Measurements from ENCODE around the gene BID.
"Not testable (repeated sequence)": the region's sequence is repeated elsewhere in the genome, so short reads cannot be mapped to it uniquely, and the experiment has no call there.

The BID gene

DNA sequence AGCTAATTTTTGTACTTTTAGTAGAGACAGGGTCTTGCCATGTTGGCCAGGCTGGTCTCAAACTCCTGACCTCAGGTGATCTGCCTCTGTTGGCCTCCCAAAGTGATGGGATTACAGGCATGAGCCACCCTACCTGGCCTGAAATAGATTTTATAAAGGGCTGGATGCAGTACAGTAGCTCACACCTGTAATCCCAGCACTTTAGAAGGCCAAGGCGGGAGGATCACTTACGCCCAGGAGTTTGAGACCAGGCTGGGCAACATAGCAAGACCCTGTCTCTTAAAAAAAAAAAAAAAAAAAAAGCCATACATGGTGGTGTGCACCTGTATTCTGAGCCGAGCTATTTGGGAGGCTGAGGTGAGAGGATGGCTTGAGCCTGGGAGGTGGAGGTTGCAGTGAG is 76.0 kb downstream of the BID start:
- not testable (repeated sequence) for DNase-seq

DNA sequence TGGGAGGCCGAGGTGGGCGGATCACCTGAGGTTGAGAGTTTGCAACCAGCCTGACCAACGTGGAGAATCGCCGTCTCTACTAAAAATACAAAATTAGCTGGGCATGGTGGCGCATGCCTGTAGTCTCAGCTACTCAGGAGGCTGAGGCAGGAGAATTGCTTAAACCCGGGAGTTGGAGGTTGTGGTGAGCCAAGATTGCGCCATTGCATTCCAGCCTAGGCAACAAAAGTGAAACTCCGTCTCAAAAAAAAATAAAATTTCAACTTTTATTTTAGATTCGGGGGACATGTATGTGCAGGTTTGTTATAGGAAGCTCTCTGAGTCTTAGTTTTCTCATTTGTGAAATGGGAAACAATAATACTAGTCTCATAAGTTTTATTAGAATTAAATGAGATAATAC is 77.1 kb downstream of the BID start:
- not testable (repeated sequence) for DNase-seq

DNA sequence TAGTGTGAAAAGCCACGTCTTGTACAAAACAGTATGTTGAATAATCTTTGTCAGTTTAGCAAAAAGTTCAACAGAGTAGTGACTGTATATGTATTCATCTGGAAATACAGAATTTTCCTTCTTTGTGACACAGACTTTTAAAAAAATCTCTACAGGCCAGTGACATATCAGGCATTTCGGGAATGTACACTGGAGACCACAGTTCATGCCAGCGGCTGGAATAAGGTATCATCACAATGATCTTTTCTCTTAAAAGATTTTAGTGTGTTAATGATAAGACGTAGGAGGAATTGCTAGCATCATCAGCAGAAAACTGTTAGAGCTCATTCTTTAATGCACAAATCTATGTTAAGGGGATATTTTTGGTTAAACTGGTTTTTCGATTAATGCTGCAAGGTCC is 78.3 kb downstream of the BID start:
- DNase-seq: no peak

DNA sequence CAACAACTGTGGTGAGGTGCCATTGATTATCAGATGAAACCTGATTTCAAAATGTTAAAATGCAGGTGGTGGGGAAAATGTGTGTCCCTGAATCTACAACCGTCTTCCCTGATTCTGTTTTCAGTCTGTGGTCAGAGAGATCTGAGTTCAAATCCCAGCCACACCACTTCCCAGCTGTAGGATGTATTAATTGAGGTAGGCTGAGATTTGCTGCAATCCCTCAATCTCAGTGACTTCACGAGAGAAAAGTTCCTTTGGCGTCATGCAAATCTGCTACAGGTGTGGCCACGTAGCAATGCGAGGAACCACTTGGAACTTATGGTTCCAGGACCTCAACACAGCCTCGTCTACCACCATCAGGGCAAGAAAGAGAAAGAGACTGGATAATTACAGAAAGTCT is 79.5 kb downstream of the BID start:
- no peak for DNase-seq

DNA sequence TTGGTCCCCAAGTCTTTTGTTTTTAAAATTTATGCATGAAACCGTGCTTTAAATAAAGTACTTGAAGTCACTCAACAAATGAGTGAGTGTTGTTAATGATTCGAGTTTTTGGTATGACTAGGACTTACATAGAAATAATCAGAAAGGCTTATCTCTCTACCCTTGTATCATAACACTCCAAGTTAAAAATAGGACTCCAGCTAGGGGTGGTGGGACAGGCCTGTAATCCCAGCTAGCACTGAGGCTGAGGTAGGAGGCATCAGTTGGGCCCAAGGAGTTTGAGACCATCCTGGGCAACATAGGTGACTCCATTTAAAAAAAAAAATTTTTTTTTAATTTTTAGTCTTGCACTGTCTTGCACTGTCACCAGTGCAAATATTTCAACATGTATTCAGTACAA is 80.1 kb downstream of the BID start:
- no peak for DNase-seq

DNA sequence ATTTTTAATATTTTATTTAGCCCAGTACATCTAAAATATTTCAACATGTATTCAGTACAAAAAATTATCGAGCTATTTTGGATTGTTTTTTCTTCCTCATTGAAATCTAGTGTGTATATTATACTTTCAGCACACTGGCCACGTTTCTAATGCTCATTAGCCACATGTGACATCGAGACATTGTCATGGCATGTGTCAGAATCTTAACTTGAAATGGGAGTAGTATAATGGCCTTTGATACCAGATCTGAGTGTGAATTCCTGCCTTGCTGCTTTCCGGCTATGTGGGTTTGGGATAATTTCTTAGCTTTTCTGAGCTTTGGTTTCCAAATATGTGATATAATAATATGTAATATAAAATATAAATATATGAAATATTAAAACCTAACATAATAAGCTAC is 81.4 kb downstream of the BID start:
- DNase-seq: no peak

DNA sequence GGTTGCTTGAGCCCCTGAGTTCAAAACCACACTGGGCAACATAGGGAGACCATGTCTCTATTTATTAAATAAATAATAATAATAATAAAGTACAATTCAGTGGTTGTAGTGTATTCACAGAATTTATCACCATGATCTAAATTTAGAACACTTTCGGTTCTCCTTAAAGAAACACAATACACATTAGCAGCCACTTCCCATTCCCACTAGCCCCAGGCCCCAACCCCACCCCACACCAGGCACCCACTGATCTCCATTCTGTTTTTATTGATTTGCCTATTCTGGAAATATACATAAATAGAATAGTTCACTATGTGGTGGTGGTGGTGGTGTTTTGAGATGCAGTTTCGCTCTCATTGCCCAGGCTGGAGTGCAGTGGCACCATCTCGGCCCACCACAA is 90.0 kb downstream of the BID start:
- no peak for DNase-seq
